DLD1 (cell line): Measurements from ENCODE around the gene LPCAT4.
"Not testable (repeated sequence)": the region's sequence is repeated elsewhere in the genome, so short reads cannot be mapped to it uniquely, and the experiment has no call there.

Source experiments
- in situ Hi-C: cut with HindIII; loops from 2 replicates; pipeline ENCODE4 v1.10.0; 2017; ENCODE audit warnings: low sequenced_read_pairs

Gene LPCAT4

GRCh38 chr15:34364041-34364440 lies 3.0 kb downstream of the LPCAT4 start:
- in situ Hi-C loops: no loop called here

- in situ Hi-C loops: no loop called here
Measured at GRCh38 chr15:34362047-34362773, 4.8 kb downstream of the LPCAT4 start.

GRCh38 chr15:34361278-34361677 lies 5.7 kb downstream of the LPCAT4 start:
- in situ Hi-C loops: no loop called here

GRCh38 chr15:34360298-34360697 lies 6.7 kb downstream of the LPCAT4 start:
- in situ Hi-C loops: no loop called here

GRCh38 chr15:34359416-34359815 lies 7.6 kb downstream of the LPCAT4 start:
- in situ Hi-C loops: no loop called here

GRCh38 chr15:34358948-34359347 lies 8.0 kb downstream of the LPCAT4 start:
- in situ Hi-C loops: no loop called here

- in situ Hi-C loops: no loop called here
Measured at GRCh38 chr15:34358367-34358766, 8.6 kb downstream of the LPCAT4 start.

- in situ Hi-C loops: no loop called here
Measured at GRCh38 chr15:34357653-34358052, 9.3 kb downstream of the LPCAT4 start.

GRCh38 chr15:34355241-34355640 lies 11.8 kb downstream of the LPCAT4 start:
- in situ Hi-C loops: no loop called here

GRCh38 chr15:34354286-34354685 lies 12.7 kb downstream of the LPCAT4 start:
- in situ Hi-C loops: no loop called here

- in situ Hi-C loops: no loop called here
Measured at GRCh38 chr15:34353627-34354026, 13.4 kb downstream of the LPCAT4 start.

- in situ Hi-C loops: not testable (repeated sequence)
Measured at GRCh38 chr15:34352996-34353395, 14.0 kb downstream of the LPCAT4 start.

GRCh38 chr15:34349769-34350168 lies 17.2 kb downstream of the LPCAT4 start:
- in situ Hi-C loops: no loop called here

- in situ Hi-C loops: no loop called here
Measured at GRCh38 chr15:34348735-34349300, 18.2 kb downstream of the LPCAT4 start.

GRCh38 chr15:34347951-34348638 lies 18.9 kb downstream of the LPCAT4 start:
- in situ Hi-C loops: no loop called here

GRCh38 chr15:34342737-34343575 lies 24.0 kb downstream of the LPCAT4 start, which contains the start of the genes NOP10 and NUTM1:
NOP10 (minus strand) TSS chr15:34343136; CDS start chr15:34343073, 63 bp downstream.
NUTM1 (plus strand) TSS chr15:34343315; CDS start chr15:34343697, 382 bp downstream.
- in situ Hi-C loops: no loop called here

GRCh38 chr15:34342213-34342736 lies 24.7 kb downstream of the LPCAT4 start:
- in situ Hi-C loops: not testable (repeated sequence)

GRCh38 chr15:34341381-34342212 lies 25.4 kb downstream of the LPCAT4 start:
- in situ Hi-C loops: no loop called here

GRCh38 chr15:34339946-34340345 lies 27.1 kb downstream of the LPCAT4 start:
- in situ Hi-C loops: no loop called here

- in situ Hi-C loops: no loop called here
Measured at GRCh38 chr15:34338347-34338746, 28.6 kb downstream of the LPCAT4 start.
